HG03045 (cell line): Measurements from ENCODE around the gene PCDHGC5.

Source experiments
- ATAC-seq: cut with Tn5 transposase; IDR thresholded peaks from one replicate; pipeline ENCODE4 v1.9.1; 2021; ENCODE audit warnings: mild to moderate bottlenecking, moderate library complexity; ENCODE audit not compliant: unreplicated experiment

PCDHGC5 gene

GRCh38 chr5:141488591-141489561 is at the start of gene PCDHGC5:
PCDHGC5 (plus strand) TSS chr5:141489081; CDS start chr5:141489241, 160 bp downstream.
- ATAC-seq = no peak

- ATAC-seq = no peak
These were observed 49.3 kb upstream of the PCDHGC5 start for GRCh38 chr5:141439411-141440141.

- no peak for ATAC-seq
These were observed 48.5 kb upstream of the PCDHGC5 start for GRCh38 chr5:141440341-141440740.

- ATAC-seq = no peak
These were observed 47.2 kb upstream of the PCDHGC5 start for GRCh38 chr5:141441571-141442170.

GRCh38 chr5:141465351-141465750 is 23.5 kb upstream of the PCDHGC5 start:
- no peak for ATAC-seq

GRCh38 chr5:141475625-141476131 is 13.2 kb upstream of the PCDHGC5 start, which contains the start of gene PCDHGC3:
PCDHGC3 (plus strand) TSS chr5:141475966; CDS start chr5:141476117, 151 bp downstream.
- ATAC-seq = peak; percentile 99

- ATAC-seq = peak; percentile 31
These were observed 12.6 kb upstream of the PCDHGC5 start for GRCh38 chr5:141476132-141476911.

- no peak for ATAC-seq
These were observed 11.8 kb upstream of the PCDHGC5 start for GRCh38 chr5:141477044-141477575.

GRCh38 chr5:141477815-141478214 is 11.1 kb upstream of the PCDHGC5 start:
- no peak for ATAC-seq

- no peak for ATAC-seq
These were observed 10.4 kb upstream of the PCDHGC5 start for GRCh38 chr5:141478321-141478945.

GRCh38 chr5:141479776-141480175 is 9.1 kb upstream of the PCDHGC5 start:
- no peak for ATAC-seq

GRCh38 chr5:141483902-141484301 is 5.0 kb upstream of the PCDHGC5 start:
- no peak for ATAC-seq

GRCh38 chr5:141484310-141484640 is 4.6 kb upstream of the PCDHGC5 start:
- ATAC-seq = no peak

- no peak for ATAC-seq
These were observed 4.1 kb upstream of the PCDHGC5 start, which contains the start of gene PCDHGC4 for GRCh38 chr5:141484641-141485311. PCDHGC4 (plus strand) TSS chr5:141485030; CDS start chr5:141485174, 144 bp downstream.

- ATAC-seq = no peak
These were observed 3.4 kb upstream of the PCDHGC5 start for GRCh38 chr5:141485321-141486055.

- ATAC-seq = no peak
These were observed 2.8 kb upstream of the PCDHGC5 start for GRCh38 chr5:141486091-141486490.

GRCh38 chr5:141487131-141487530 is 1.8 kb upstream of the PCDHGC5 start:
- ATAC-seq = no peak

- ATAC-seq = no peak
These were observed 960 bp downstream of the PCDHGC5 start for GRCh38 chr5:141489841-141490240.
